Aortic smooth muscle cell (primary cell): Measurements from ENCODE around the gene METTL4. TPM values are rescaled to one million over a fixed set of nuclear protein-coding genes. Genes with fewer than 3 reads are reported as not detected.

Source experiments
- total RNA-seq: library from RNA; depleted of rRNA; stranded (reverse); fragments of >200 nt; gene quantifications from 2 replicates; pipeline ENCODE4 v1.2.3, GENCODE V29; 2014

METTL4 gene
- 7.5 and 8.0 TPM in 2 replicates for total RNA-seq

GRCh38 chr18:2571200-2572170 is at the start of gene METTL4, which contains the start of gene NDC80:
METTL4 (minus strand) TSS chr18:2571505; CDS start chr18:2567216, 4,289 bp downstream.
NDC80 (plus strand) TSS chr18:2571557; CDS start chr18:2572986, 1,429 bp downstream.

Other genes starting within 250 kb of the METTL4 start
- 16.7 and 27.5 TPM in 2 replicates for gene NDC80, start 52 bp upstream of the METTL4 start, total RNA-seq
- 68.8 and 77.3 TPM in 2 replicates for gene SMCHD1, start 84.2 kb upstream of the METTL4 start, total RNA-seq